Glutamatergic neuron (in vitro differentiated cells): ENCODE measurements around the gene PALMD. TPM values are rescaled to one million over a fixed set of nuclear protein-coding genes. Genes with fewer than 3 reads are reported as not detected.

Experiments used
- DNase-seq: peaks from one replicate; pipeline ENCODE4 v3.0.0; 2022
- H3K27ac Mint-ChIP-seq: one replicate; pipeline ENCODE4 v1.8.0; 2020; ENCODE audit warnings: mild to moderate bottlenecking, mixed read lengths, inconsistent platforms; ENCODE audit not compliant: unreplicated experiment
- H3K27me3 Mint-ChIP-seq: one replicate; pipeline ENCODE4 v1.8.0; 2020; ENCODE audit warnings: mild to moderate bottlenecking, moderate library complexity, mixed read lengths, inconsistent platforms; ENCODE audit not compliant: unreplicated experiment
- H3K36me3 Mint-ChIP-seq: one replicate; pipeline ENCODE4 v1.8.0; 2020; ENCODE audit warnings: mild to moderate bottlenecking, mixed read lengths, inconsistent platforms; ENCODE audit not compliant: unreplicated experiment
- H3K4me1 Mint-ChIP-seq: one replicate; pipeline ENCODE4 v1.8.0; 2020; ENCODE audit warnings: mild to moderate bottlenecking, low read depth, mixed read lengths, inconsistent platforms; ENCODE audit not compliant: unreplicated experiment
- H3K4me3 Mint-ChIP-seq: one replicate; pipeline ENCODE4 v1.8.0; 2020; ENCODE audit warnings: mild to moderate bottlenecking, mixed read lengths, inconsistent platforms; ENCODE audit not compliant: unreplicated experiment
- H3K9me3 Mint-ChIP-seq: one replicate; pipeline ENCODE4 v1.8.0; 2020; ENCODE audit warnings: mild to moderate bottlenecking, moderate library complexity, mixed read lengths, inconsistent platforms; ENCODE audit not compliant: unreplicated experiment
- total RNA-seq: library from RNA; stranded (reverse); fragmentation: NEBNext Ultra II Directional; extraction: Animal tissue kit (Norgen Biotek cat#: 25700); gene quantifications from one replicate; pipeline ENCODE4 v1.2.1, GENCODE V29; 2021; ENCODE audit not compliant: unreplicated experiment
- TF ChIP-seq, protein P1 (sequence below): fragments of 200-600 bp; sonication (generic); IDR thresholded peaks from one replicate; pipeline ENCODE4 v1.5.0; 2021; ENCODE audit not compliant: partially characterized antibody, unreplicated experiment

PALMD gene
- total RNA-seq, 1 donor from 2014 or later, result 5.1 TPM

- Mint-ChIP-seq H3K27ac (no peak overlapping the region), H3K9me3 (no peaks in the 10 kb centered on the region), H3K4me3 (no peak overlapping the region), H3K27me3 (no peaks in the 10 kb centered on the region), H3K4me1 (no peaks in the 10 kb centered on the region), H3K36me3 (no peaks in the 10 kb centered on the region)
- DNase-seq, result no peak
- TF ChIP-seq, protein P1, sequence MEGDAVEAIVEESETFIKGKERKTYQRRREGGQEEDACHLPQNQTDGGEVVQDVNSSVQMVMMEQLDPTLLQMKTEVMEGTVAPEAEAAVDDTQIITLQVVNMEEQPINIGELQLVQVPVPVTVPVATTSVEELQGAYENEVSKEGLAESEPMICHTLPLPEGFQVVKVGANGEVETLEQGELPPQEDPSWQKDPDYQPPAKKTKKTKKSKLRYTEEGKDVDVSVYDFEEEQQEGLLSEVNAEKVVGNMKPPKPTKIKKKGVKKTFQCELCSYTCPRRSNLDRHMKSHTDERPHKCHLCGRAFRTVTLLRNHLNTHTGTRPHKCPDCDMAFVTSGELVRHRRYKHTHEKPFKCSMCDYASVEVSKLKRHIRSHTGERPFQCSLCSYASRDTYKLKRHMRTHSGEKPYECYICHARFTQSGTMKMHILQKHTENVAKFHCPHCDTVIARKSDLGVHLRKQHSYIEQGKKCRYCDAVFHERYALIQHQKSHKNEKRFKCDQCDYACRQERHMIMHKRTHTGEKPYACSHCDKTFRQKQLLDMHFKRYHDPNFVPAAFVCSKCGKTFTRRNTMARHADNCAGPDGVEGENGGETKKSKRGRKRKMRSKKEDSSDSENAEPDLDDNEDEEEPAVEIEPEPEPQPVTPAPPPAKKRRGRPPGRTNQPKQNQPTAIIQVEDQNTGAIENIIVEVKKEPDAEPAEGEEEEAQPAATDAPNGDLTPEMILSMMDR, result no peak
Measured at GRCh38 chr1:99740141-99740540, 94.2 kb downstream of the PALMD start.

Other genes with a start within 250 kb of the PALMD start
- gene FRRS1, start 120.5 kb downstream of the PALMD start, total RNA-seq, result 1.3 TPM
- gene AGL, start 204.2 kb downstream of the PALMD start, total RNA-seq, result 20.4 TPM